IMR-90 (cell line): ENCODE results near the gene FRMD3.

ENCODE experiments used
- CHD1 ChIP-seq: IDR thresholded peaks from 2 replicates; pipeline ENCODE4 v1.6.1; 2012; ENCODE audit warnings: low read depth, low read length, improper control_type of control experiment
- FOS ChIP-seq: fragments of 150-350 bp; IDR thresholded peaks from 2 replicates; pipeline ENCODE4 v1.6.1; 2016; ENCODE audit warnings: low read depth, low read length
- MAFK ChIP-seq: IDR thresholded peaks from 2 replicates; pipeline ENCODE4 v1.6.1; 2012; ENCODE audit warnings: low read depth, low read length, improper control_type of control experiment
- MAZ ChIP-seq: IDR thresholded peaks from 2 replicates; pipeline ENCODE4 v1.6.1; 2012; ENCODE audit warnings: low read depth, mild to moderate bottlenecking, low read length, improper control_type of control experiment, moderate library complexity, borderline replicate concordance
- POLR2A ChIP-seq: IDR thresholded peaks from 2 replicates; pipeline ENCODE4 v1.6.1; 2012; ENCODE audit warnings: mild to moderate bottlenecking, low read depth, low read length
- RCOR1 ChIP-seq: IDR thresholded peaks from 2 replicates; pipeline ENCODE4 v1.6.1; 2012; ENCODE audit warnings: mild to moderate bottlenecking, low read length, improper control_type of control experiment; ENCODE audit not compliant: insufficient replicate concordance
- RFX5 ChIP-seq: IDR thresholded peaks from 2 replicates; pipeline ENCODE4 v1.8.0; 2012; ENCODE audit warnings: low read depth, mild to moderate bottlenecking, low read length, moderate library complexity
- SMC3 ChIP-seq: fragments of 150-350 bp; IDR thresholded peaks from 2 replicates; pipeline ENCODE4 v1.6.1; 2016; ENCODE audit warnings: low read depth, mild to moderate bottlenecking, antibody characterized with exemption, low read length, moderate library complexity
- TF ChIP-seq, protein P1 (sequence below): conservative IDR thresholded peaks from 2 replicates; pipeline ENCODE4 v1.5.1; 2012; ENCODE audit warnings: mild to moderate bottlenecking, low read depth, low read length, improper control_type of control experiment
- TF ChIP-seq, protein P2 (sequence below): fragments of 150-350 bp; IDR thresholded peaks from 2 replicates; pipeline ENCODE4 v1.6.1; 2017; ENCODE audit warnings: mild to moderate bottlenecking, antibody characterized with exemption, low read length, low read depth
- TF ChIP-seq, protein P3 (sequence below): fragments of 150-350 bp; IDR thresholded peaks from 2 replicates; pipeline ENCODE4 v1.6.1; 2016; ENCODE audit warnings: low read depth, mild to moderate bottlenecking, low read length, moderate library complexity, borderline replicate concordance

- TF ChIP-seq RFX5 (no peak), POLR2A (no peak), SMC3 (no peak), CHD1 (no peak), MAFK (no peak), RCOR1 (no peak), FOS (no peak), MAZ (no peak)
- TF ChIP-seq, protein P1, sequence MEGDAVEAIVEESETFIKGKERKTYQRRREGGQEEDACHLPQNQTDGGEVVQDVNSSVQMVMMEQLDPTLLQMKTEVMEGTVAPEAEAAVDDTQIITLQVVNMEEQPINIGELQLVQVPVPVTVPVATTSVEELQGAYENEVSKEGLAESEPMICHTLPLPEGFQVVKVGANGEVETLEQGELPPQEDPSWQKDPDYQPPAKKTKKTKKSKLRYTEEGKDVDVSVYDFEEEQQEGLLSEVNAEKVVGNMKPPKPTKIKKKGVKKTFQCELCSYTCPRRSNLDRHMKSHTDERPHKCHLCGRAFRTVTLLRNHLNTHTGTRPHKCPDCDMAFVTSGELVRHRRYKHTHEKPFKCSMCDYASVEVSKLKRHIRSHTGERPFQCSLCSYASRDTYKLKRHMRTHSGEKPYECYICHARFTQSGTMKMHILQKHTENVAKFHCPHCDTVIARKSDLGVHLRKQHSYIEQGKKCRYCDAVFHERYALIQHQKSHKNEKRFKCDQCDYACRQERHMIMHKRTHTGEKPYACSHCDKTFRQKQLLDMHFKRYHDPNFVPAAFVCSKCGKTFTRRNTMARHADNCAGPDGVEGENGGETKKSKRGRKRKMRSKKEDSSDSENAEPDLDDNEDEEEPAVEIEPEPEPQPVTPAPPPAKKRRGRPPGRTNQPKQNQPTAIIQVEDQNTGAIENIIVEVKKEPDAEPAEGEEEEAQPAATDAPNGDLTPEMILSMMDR: no peak
- TF ChIP-seq, protein P2, sequence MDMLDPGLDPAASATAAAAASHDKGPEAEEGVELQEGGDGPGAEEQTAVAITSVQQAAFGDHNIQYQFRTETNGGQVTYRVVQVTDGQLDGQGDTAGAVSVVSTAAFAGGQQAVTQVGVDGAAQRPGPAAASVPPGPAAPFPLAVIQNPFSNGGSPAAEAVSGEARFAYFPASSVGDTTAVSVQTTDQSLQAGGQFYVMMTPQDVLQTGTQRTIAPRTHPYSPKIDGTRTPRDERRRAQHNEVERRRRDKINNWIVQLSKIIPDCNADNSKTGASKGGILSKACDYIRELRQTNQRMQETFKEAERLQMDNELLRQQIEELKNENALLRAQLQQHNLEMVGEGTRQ: no peak
- TF ChIP-seq, protein P3, sequence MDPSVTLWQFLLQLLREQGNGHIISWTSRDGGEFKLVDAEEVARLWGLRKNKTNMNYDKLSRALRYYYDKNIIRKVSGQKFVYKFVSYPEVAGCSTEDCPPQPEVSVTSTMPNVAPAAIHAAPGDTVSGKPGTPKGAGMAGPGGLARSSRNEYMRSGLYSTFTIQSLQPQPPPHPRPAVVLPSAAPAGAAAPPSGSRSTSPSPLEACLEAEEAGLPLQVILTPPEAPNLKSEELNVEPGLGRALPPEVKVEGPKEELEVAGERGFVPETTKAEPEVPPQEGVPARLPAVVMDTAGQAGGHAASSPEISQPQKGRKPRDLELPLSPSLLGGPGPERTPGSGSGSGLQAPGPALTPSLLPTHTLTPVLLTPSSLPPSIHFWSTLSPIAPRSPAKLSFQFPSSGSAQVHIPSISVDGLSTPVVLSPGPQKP: no peak
These were observed 215.8 kb downstream of the FRMD3 start for GRCh38 chr9:83322438-83322837.
